Small intestine (tissue), 7 donors: ENCODE data around the gene VCL. TPM values are rescaled to one million over a fixed set of nuclear protein-coding genes. Genes with fewer than 3 reads are reported as not detected.

Source experiments
- DNase-seq, 2 donors: peaks; one replicate each; pipeline versions ENCODE4 v3.0.0 to v3.0.0-alpha.2; 2013
- FAIRE-seq: peaks from 2 replicates; lab custom pipeline; 2012; peaks lifted over from hg19 to GRCh38; lab: Jason Lieb, UNC
- H3K27ac ChIP-seq, 3 donors: one replicate each; pipeline ENCODE4 v1.5.1; 2013; ENCODE audit warnings: low read length in 2 of 3, mild to moderate bottlenecking in 2 of 3, control low read depth in 1 of 3, inconsistent platforms in 1 of 3, low read depth in 1 of 3, moderate library complexity in 1 of 3
- H3K27me3 ChIP-seq, 3 donors: one replicate each; pipeline ENCODE4 v1.6.1; 2013; ENCODE audit warnings: low read length in 3 of 3, inconsistent platforms in 1 of 3; ENCODE audit not compliant: control insufficient read depth in 3 of 3, insufficient read depth in 3 of 3
- H3K36me3 ChIP-seq, 3 donors: one replicate each; pipeline ENCODE4 v1.6.1; 2013; ENCODE audit warnings: low read length in 3 of 3, inconsistent platforms in 1 of 3, low read depth in 1 of 3, mild to moderate bottlenecking in 1 of 3, moderate library complexity in 1 of 3; ENCODE audit not compliant: control insufficient read depth in 3 of 3, insufficient read depth in 2 of 3
- H3K4me1 ChIP-seq, 3 donors: one replicate each; pipeline ENCODE4 v1.6.1; 2013; ENCODE audit warnings: low read length in 2 of 3, inconsistent platforms in 1 of 3, low read depth in 1 of 3, mild to moderate bottlenecking in 1 of 3, moderate library complexity in 1 of 3; ENCODE audit not compliant: control insufficient read depth in 3 of 3, insufficient read depth in 2 of 3
- H3K4me3 ChIP-seq, 3 donors: one replicate each; pipeline ENCODE4 v1.5.1; 2013; ENCODE audit warnings: low read length in 3 of 3, control low read depth in 1 of 3, inconsistent platforms in 1 of 3, low read depth in 1 of 3, mild to moderate bottlenecking in 1 of 3, moderate library complexity in 1 of 3
- H3K9me3 ChIP-seq, 2 donors: one replicate each; pipeline ENCODE4 v1.6.1; 2013; ENCODE audit warnings: low read depth in 1 of 2, low read length in 1 of 2; ENCODE audit not compliant: control insufficient read depth in 2 of 2, insufficient read depth in 1 of 2
- WGBS, 3 donors: extraction: QIAGEN DNeasy Blood & Tissue Kit; methylation state at CpG; one replicate each; pipeline ENCODE4 v1.1.7; 2013; 5-methylcytosine and 5-hydroxymethylcytosine counted together
- polyA plus RNA-seq, 4 donors: library from polyadenylated mRNA; stranded (reverse) in 3 of 4; unstranded in 1 of 4; fragments of 200-250 nt in 3 of 4; fragments of 120-200 nt in 1 of 4; gene quantifications; one replicate each; pipeline versions ENCODE4 v1.2.1 to v1.2.3, GENCODE V29; 2013
- donor health status: healthy with polysubstance abuse.
- donor health status: control.
- donor health status: control.
- donor health status: Bipolar disorder and iron deficiency.
- donor health status: healthy.

The VCL gene
- polyA plus RNA-seq, 4 donors, result 8.9 to 32.2 (median 20.9) TPM

- Histone ChIP-seq H3K9me3 (no peaks in the 10 kb centered on the region), H3K4me1 (peaks cover 0 to 6% (median 0%) of the 10 kb centered on the region in 3 donors), H3K27ac (no peak overlapping the region), H3K36me3 (peaks cover 2 to 9% (median 2%) of the 10 kb centered on the region in 3 donors), H3K27me3 (no peaks in the 10 kb centered on the region), H3K4me3 (no peak overlapping the region)
- DNase-seq (peak; percentile 60 to 67), FAIRE-seq (no peak)
- WGBS, 3 donors, result 39 to 52% (median 45%) methylated on average over 4 of the region's 4 CpGs
These were observed 83.4 kb downstream of the VCL start for GRCh38 chr10:74081192-74081803.

GRCh38 chr10:74081941-74082718 lies 84.2 kb downstream of the VCL start:
- FAIRE-seq, result no peak
- 65 to 73% (median 68%) methylated on average over 5 of the region's 5 CpGs for WGBS, 3 donors
- H3K4me1 ChIP-seq, result peaks cover 0 to 6% (median 0%) of the 10 kb centered on the region in 3 donors
- H3K27ac ChIP-seq, result no peak overlapping the region
- H3K36me3 ChIP-seq, result peaks cover 0 to 9% (median 2%) of the 10 kb centered on the region in 3 donors
- H3K27me3 ChIP-seq, result no peaks in the 10 kb centered on the region
- DNase-seq, result no peak
- H3K9me3 ChIP-seq, result no peaks in the 10 kb centered on the region
- H3K4me3 ChIP-seq, result no peak overlapping the region

- 73 to 84% (median 79%) methylated on average over 2 of the region's 2 CpGs for WGBS, 3 donors
- Histone ChIP-seq H3K4me3 (no peak overlapping the region), H3K9me3 (no peaks in the 10 kb centered on the region), H3K36me3 (peaks cover 2 to 9% (median 3%) of the 10 kb centered on the region in 3 donors), H3K27ac (no peak overlapping the region), H3K27me3 (no peaks in the 10 kb centered on the region), H3K4me1 (peaks cover 0 to 2% (median 0%) of the 10 kb centered on the region in 3 donors)
- no peak for DNase-seq
- no peak for FAIRE-seq
These were observed 85.4 kb downstream of the VCL start for GRCh38 chr10:74083304-74083703.

- 56 to 85% (median 62%) methylated on average over 3 of the region's 3 CpGs for WGBS, 3 donors
- Histone ChIP-seq H3K9me3 (no peaks in the 10 kb centered on the region), H3K4me3 (no peak overlapping the region), H3K27me3 (no peaks in the 10 kb centered on the region), H3K36me3 (peaks cover 2 to 11% (median 5%) of the 10 kb centered on the region in 3 donors), H3K4me1 (peaks cover 0 to 2% (median 0%) of the 10 kb centered on the region in 3 donors), H3K27ac (peak overlapping the region in 1 of 3 donors; percentile 45)
- FAIRE-seq, result no peak
- no peak for DNase-seq
These were observed 87.0 kb downstream of the VCL start for GRCh38 chr10:74084955-74085354.

DNA sequence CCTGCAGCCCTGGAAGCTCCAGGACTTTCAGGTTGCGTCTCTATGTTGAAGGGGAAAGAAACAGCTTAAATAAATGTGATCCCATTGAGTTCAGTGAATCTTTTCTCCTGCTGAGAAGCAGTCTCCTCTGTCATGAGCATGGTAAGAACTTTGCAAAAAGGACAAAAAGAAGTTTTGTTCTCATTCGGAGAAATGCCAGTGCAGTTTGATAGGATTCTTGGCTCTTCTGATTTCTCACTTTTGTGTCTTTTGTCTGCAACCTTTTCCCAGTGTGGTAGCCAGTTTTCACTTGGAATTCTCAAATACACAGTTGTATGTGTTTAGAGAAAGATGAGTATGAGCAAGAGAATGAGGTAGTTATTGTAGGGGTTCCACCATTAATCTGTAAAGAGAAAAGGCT lies 88.4 kb downstream of the VCL start:
- FAIRE-seq (no peak), DNase-seq (no peak)
- WGBS, 3 donors, result 92 to 100% (median 96%) methylated on average over 2 of the region's 2 CpGs

DNA sequence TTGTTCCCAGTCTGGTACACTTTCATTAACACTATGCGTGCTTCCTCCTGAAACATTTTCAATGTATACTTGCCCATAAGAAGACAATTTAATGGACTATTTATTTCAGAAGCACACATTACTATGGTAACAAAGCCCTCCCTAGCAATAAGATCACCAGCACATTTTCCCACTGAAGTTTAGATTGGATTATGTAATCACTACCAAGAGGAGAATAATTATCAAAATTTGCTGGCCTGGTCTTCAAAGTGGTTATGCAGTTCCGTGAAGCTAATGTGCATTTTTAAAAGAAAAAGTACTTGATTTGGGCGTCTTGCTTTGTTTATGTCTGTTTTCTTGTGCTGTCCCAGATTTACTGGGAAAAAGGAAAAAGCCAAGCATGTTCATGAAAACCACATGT lies 90.8 kb downstream of the VCL start:
- H3K36me3 ChIP-seq, result peaks cover 0 to 26% (median 8%) of the 10 kb centered on the region in 3 donors
- no peak overlapping the region for H3K4me3 ChIP-seq
- DNase-seq (no peak), FAIRE-seq (no peak)
- H3K27ac ChIP-seq, result no peak overlapping the region
- WGBS, 3 donors, result 47 to 77% (median 59%) methylated on average over 3 of the region's 3 CpGs
- no peaks in the 10 kb centered on the region for H3K9me3 ChIP-seq
- no peaks in the 10 kb centered on the region for H3K4me1 ChIP-seq
- H3K27me3 ChIP-seq, result no peaks in the 10 kb centered on the region

More for the DNA sequence above, 88.4 kb downstream of the VCL start:
- no peaks in the 10 kb centered on the region for H3K27me3 ChIP-seq
- H3K4me3 ChIP-seq, result no peak overlapping the region
- H3K4me1 ChIP-seq, result no peaks in the 10 kb centered on the region
- H3K36me3 ChIP-seq, result peaks cover 2 to 14% (median 5%) of the 10 kb centered on the region in 3 donors
- H3K9me3 ChIP-seq, result no peaks in the 10 kb centered on the region
- H3K27ac ChIP-seq, result no peak overlapping the region

DNA sequence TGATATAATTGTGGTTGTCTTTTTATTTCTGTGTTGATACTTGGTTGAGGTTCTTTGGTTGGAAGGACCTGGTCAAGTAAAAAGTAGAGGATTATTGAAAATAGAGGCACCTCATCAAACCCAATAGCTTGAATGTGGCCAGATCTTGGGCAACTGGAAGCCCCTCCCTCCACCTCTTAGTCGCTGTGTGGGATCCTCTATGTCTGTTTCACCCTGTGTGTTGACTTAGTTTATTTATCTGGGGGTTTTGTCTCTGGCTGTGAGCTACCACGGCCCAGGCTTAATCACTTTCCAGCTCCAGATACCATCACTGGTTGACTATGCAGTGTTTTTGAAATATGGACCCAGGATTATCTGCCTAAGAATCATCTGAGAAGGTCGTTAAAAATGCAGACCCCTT lies 94.5 kb downstream of the VCL start:
- no peak for DNase-seq
- 86 to 94% (median 94%) methylated on average over 3 of the region's 3 CpGs for WGBS, 3 donors
- H3K27ac ChIP-seq, result no peak overlapping the region
- H3K36me3 ChIP-seq, result peaks cover 11 to 40% (median 23%) of the 10 kb centered on the region in 3 donors
- no peaks in the 10 kb centered on the region for H3K9me3 ChIP-seq
- no peaks in the 10 kb centered on the region for H3K27me3 ChIP-seq
- no peak overlapping the region for H3K4me3 ChIP-seq
- H3K4me1 ChIP-seq, result no peaks in the 10 kb centered on the region
- no peak for FAIRE-seq

- DNase-seq (no peak), FAIRE-seq (no peak)
- WGBS, 3 donors, result 92 to 97% (median 95%) methylated on average over 4 of the region's 4 CpGs
- H3K4me3 ChIP-seq, result no peak overlapping the region
- no peaks in the 10 kb centered on the region for H3K4me1 ChIP-seq
- no peaks in the 10 kb centered on the region for H3K9me3 ChIP-seq
- no peak overlapping the region for H3K27ac ChIP-seq
- H3K27me3 ChIP-seq, result no peaks in the 10 kb centered on the region
- peaks cover 11 to 43% (median 28%) of the 10 kb centered on the region in 3 donors for H3K36me3 ChIP-seq
These were observed 95.7 kb downstream of the VCL start for GRCh38 chr10:74093530-74094164.
